Endometrium (tissue), 2 donors: Measurements from ENCODE around the gene RBM4B.
"Not testable (repeated sequence)": the region's sequence is repeated elsewhere in the genome, so short reads cannot be mapped to it uniquely, and the experiment has no call there.

Source experiments
- FAIRE-seq: peaks from 2 replicates; lab custom pipeline; 2012; peaks lifted over from hg19 to GRCh38; lab: Jason Lieb, UNC
- donor health status: control.
- donor health status: control.

The RBM4B gene

GRCh38 chr11:66641834-66642233 is 35.9 kb downstream of the RBM4B start:
- no peak for FAIRE-seq

GRCh38 chr11:66639814-66640340 is 37.8 kb downstream of the RBM4B start:
- FAIRE-seq, result not testable (repeated sequence)

- no peak for FAIRE-seq
These were observed 38.4 kb downstream of the RBM4B start for GRCh38 chr11:66639066-66639813.

GRCh38 chr11:66638177-66639065 is 39.3 kb downstream of the RBM4B start, which contains the start of gene RBM4:
RBM4 (plus strand) TSS chr11:66638703; CDS start chr11:66639712, 1,009 bp downstream.
- peak; percentile 93 for FAIRE-seq

- no peak for FAIRE-seq
These were observed 40.0 kb downstream of the RBM4B start for GRCh38 chr11:66637557-66638176.

GRCh38 chr11:66636411-66636810 is 41.3 kb downstream of the RBM4B start:
- no peak for FAIRE-seq

- FAIRE-seq, result no peak
These were observed 44.7 kb downstream of the RBM4B start for GRCh38 chr11:66632952-66633351.

- FAIRE-seq, result no peak
These were observed 45.8 kb downstream of the RBM4B start for GRCh38 chr11:66631883-66632282.

GRCh38 chr11:66629356-66629755 is 48.3 kb downstream of the RBM4B start:
- FAIRE-seq, result no peak

GRCh38 chr11:66628061-66628603 is 49.6 kb downstream of the RBM4B start:
- no peak for FAIRE-seq

GRCh38 chr11:66626926-66627325 is 50.8 kb downstream of the RBM4B start:
- FAIRE-seq, result no peak

- FAIRE-seq, result no peak
These were observed 51.3 kb downstream of the RBM4B start for GRCh38 chr11:66626382-66626781.

- FAIRE-seq, result no peak
These were observed 51.9 kb downstream of the RBM4B start for GRCh38 chr11:66625752-66626149.

- FAIRE-seq, result no peak
These were observed 52.5 kb downstream of the RBM4B start for GRCh38 chr11:66625041-66625751.

- FAIRE-seq, result no peak
These were observed 53.2 kb downstream of the RBM4B start for GRCh38 chr11:66624450-66624849.

GRCh38 chr11:66619080-66619554 is 58.6 kb downstream of the RBM4B start:
- FAIRE-seq, result no peak

GRCh38 chr11:66617155-66617834 is 60.4 kb downstream of the RBM4B start:
- no peak for FAIRE-seq

GRCh38 chr11:66616379-66617154 is 61.1 kb downstream of the RBM4B start, which contains the start of gene RBM14:
RBM14 (plus strand) TSS chr11:66616630; CDS start chr11:66616721, 91 bp downstream.
- FAIRE-seq, result peak; percentile 89
